Activated T-helper 2 cell treated with anti-CD3 and anti-CD28 coated beads, Interferon-gamma antibody, Interleukin-2, Interleukin-4, amounts not matched to agents 10 μg/mL and 5 μg/mL and 100 μg/mL, durations not matched to agents 14 hours and 24 hours and 36 hours (primary cell): ENCODE results near the gene NOTCH4. TPM values are rescaled to one million over a fixed set of nuclear protein-coding genes. Genes with fewer than 3 reads are reported as not detected.

Experiments
- DNase-seq: peaks from one replicate; pipeline ENCODE4 v3.0.0; 2021; ENCODE audit warnings: low spot score
- H3K27ac Mint-ChIP-seq: one replicate; pipeline ENCODE4 v1.8.0; 2021; ENCODE audit warnings: mixed read lengths
- H3K27me3 Mint-ChIP-seq: one replicate; pipeline ENCODE4 v1.8.0; 2021; ENCODE audit warnings: low read depth, mixed read lengths
- H3K36me3 Mint-ChIP-seq: one replicate; pipeline ENCODE4 v1.8.0; 2021; ENCODE audit warnings: low read depth, mixed read lengths
- H3K4me1 Mint-ChIP-seq: one replicate; pipeline ENCODE4 v1.8.0; 2021; ENCODE audit warnings: low read depth, mixed read lengths
- H3K4me3 Mint-ChIP-seq: one replicate; pipeline ENCODE4 v1.8.0; 2021; ENCODE audit warnings: low read depth, mild to moderate bottlenecking, moderate library complexity, mixed read lengths
- H3K9me3 Mint-ChIP-seq: one replicate; pipeline ENCODE4 v1.8.0; 2021; ENCODE audit warnings: mixed read lengths
- intact Hi-C: fragments of 100-400 bp; cut with micrococcal nuclease; formaldehyde crosslinking; loops from one replicate; pipeline ENCODE4 v1.15.1; 2023
- total RNA-seq: library from RNA; stranded (reverse); gene quantifications from 2 replicates; pipeline ENCODE4 v1.2.3, GENCODE V29; 2022

Gene NOTCH4
- total RNA-seq, 1 donor from 2014 or later, result 0.52 TPM

- H3K9me3 Mint-ChIP-seq, result no peaks in the 10 kb centered on the region
- no peak overlapping the region for H3K27ac Mint-ChIP-seq
- no peaks in the 10 kb centered on the region for H3K27me3 Mint-ChIP-seq
- no peak for DNase-seq
- intact Hi-C loops, result no loop called here
- H3K36me3 Mint-ChIP-seq, result peaks cover 58% of the 10 kb centered on the region
- H3K4me3 Mint-ChIP-seq, result no peak overlapping the region
- H3K4me1 Mint-ChIP-seq, result peaks cover 37% of the 10 kb centered on the region
Measured at GRCh38 chr6:32181915-32182529, 41.8 kb downstream of the NOTCH4 start.

GRCh38 chr6:32181148-32181702, 42.6 kb downstream of the NOTCH4 start:
- H3K36me3 Mint-ChIP-seq, result peaks cover 50% of the 10 kb centered on the region
- no peak overlapping the region for H3K4me3 Mint-ChIP-seq
- no peaks in the 10 kb centered on the region for H3K9me3 Mint-ChIP-seq
- H3K4me1 Mint-ChIP-seq, result peaks cover 40% of the 10 kb centered on the region
- H3K27me3 Mint-ChIP-seq, result no peaks in the 10 kb centered on the region
- intact Hi-C loops, result no loop called here
- no peak for DNase-seq
- H3K27ac Mint-ChIP-seq, result peak overlapping the region; percentile 20

- H3K4me3 Mint-ChIP-seq, result peak overlapping the region; percentile 64
- DNase-seq, result no peak
- peaks cover 41% of the 10 kb centered on the region for H3K36me3 Mint-ChIP-seq
- no peaks in the 10 kb centered on the region for H3K27me3 Mint-ChIP-seq
- no peaks in the 10 kb centered on the region for H3K9me3 Mint-ChIP-seq
- peaks cover 37% of the 10 kb centered on the region for H3K4me1 Mint-ChIP-seq
- intact Hi-C loops, result loop anchor here (5.0 to 10.0 kb wide), 4 partner anchors 223 to 792 kb away; partner anchors contain the start of genes APOM, BAG6, NELFE and SKIC2
- H3K27ac Mint-ChIP-seq, result peak overlapping the region; percentile 9
Measured at GRCh38 chr6:32179766-32180405, 44.0 kb downstream of the NOTCH4 start.

- intact Hi-C loops, result loop anchor here (1.0 to 10.0 kb wide), 6 partner anchors 17 to 794 kb away; partner anchors contain the start of genes APOM, ATF6B, BAG6 and NELFE
- peak overlapping the region; percentile 97 for H3K27ac Mint-ChIP-seq
- peaks cover 39% of the 10 kb centered on the region for H3K36me3 Mint-ChIP-seq
- DNase-seq, result no peak
- peaks cover 46% of the 10 kb centered on the region for H3K4me1 Mint-ChIP-seq
- H3K4me3 Mint-ChIP-seq, result peak overlapping the region; percentile 96
- no peaks in the 10 kb centered on the region for H3K9me3 Mint-ChIP-seq
- H3K27me3 Mint-ChIP-seq, result no peaks in the 10 kb centered on the region
Measured at GRCh38 chr6:32178547-32179440, 45.1 kb downstream of the NOTCH4 start.

GRCh38 chr6:32177788-32178546, 45.9 kb downstream of the NOTCH4 start, which contains the start of gene RNF5:
Gene RNF5, plus strand, starts transcription at chr6:32178405. Its CDS starts 107 bp downstream, at chr6:32178512.
- H3K27me3 Mint-ChIP-seq, result no peaks in the 10 kb centered on the region
- no peaks in the 10 kb centered on the region for H3K9me3 Mint-ChIP-seq
- H3K4me1 Mint-ChIP-seq, result peaks cover 50% of the 10 kb centered on the region
- peaks cover 39% of the 10 kb centered on the region for H3K36me3 Mint-ChIP-seq
- H3K27ac Mint-ChIP-seq, result peak within 1 kb of the TSS; percentile 97
- intact Hi-C loops, result loop anchor here (1.0 to 10.0 kb wide), 6 partner anchors 17 to 794 kb away; partner anchors contain the start of genes APOM, ATF6B, BAG6 and NELFE
- H3K4me3 Mint-ChIP-seq, result peak within 1 kb of the TSS; percentile 96
- peak; percentile 93 for DNase-seq

GRCh38 chr6:32177183-32177787, 46.6 kb downstream of the NOTCH4 start:
- Mint-ChIP-seq H3K27me3 (no peaks in the 10 kb centered on the region), H3K4me1 (peaks cover 54% of the 10 kb centered on the region), H3K4me3 (peak overlapping the region; percentile 96), H3K36me3 (peaks cover 32% of the 10 kb centered on the region), H3K9me3 (no peaks in the 10 kb centered on the region), H3K27ac (peak overlapping the region; percentile 97)
- no peak for DNase-seq
- intact Hi-C loops, result loop anchor here (5.0 to 10.0 kb wide), 4 partner anchors 220 to 795 kb away; partner anchors contain the start of genes APOM, BAG6, NELFE and SKIC2

- Mint-ChIP-seq H3K9me3 (no peaks in the 10 kb centered on the region), H3K27ac (peak overlapping the region; percentile 97), H3K4me1 (peaks cover 54% of the 10 kb centered on the region), H3K27me3 (no peaks in the 10 kb centered on the region), H3K36me3 (peaks cover 31% of the 10 kb centered on the region), H3K4me3 (peak overlapping the region; percentile 96)
- intact Hi-C loops, result loop anchor here (1.0 to 10.0 kb wide), 5 partner anchors 22 to 796 kb away; partner anchors contain the start of genes APOM, BAG6, NELFE and PPT2
- DNase-seq, result no peak
Measured at GRCh38 chr6:32176476-32177182, 47.2 kb downstream of the NOTCH4 start.

GRCh38 chr6:32175711-32176475, 48.0 kb downstream of the NOTCH4 start, which contains the start of gene AGPAT1:
Gene AGPAT1, minus strand, starts transcription at chr6:32176084. Its CDS starts 4,588 bp downstream, at chr6:32171496.
- intact Hi-C loops, result loop anchor here (1.0 to 10.0 kb wide), 5 partner anchors 22 to 796 kb away; partner anchors contain the start of genes APOM, BAG6, NELFE and PPT2
- Mint-ChIP-seq H3K4me1 (peaks cover 54% of the 10 kb centered on the region), H3K27me3 (no peaks in the 10 kb centered on the region), H3K36me3 (peaks cover 28% of the 10 kb centered on the region), H3K27ac (peak within 1 kb of the TSS; percentile 97), H3K4me3 (peak within 1 kb of the TSS; percentile 96), H3K9me3 (no peaks in the 10 kb centered on the region)
- peak; percentile 95 for DNase-seq

- Mint-ChIP-seq H3K9me3 (no peaks in the 10 kb centered on the region), H3K27ac (no peak overlapping the region), H3K4me1 (peaks cover 48% of the 10 kb centered on the region), H3K36me3 (peaks cover 22% of the 10 kb centered on the region), H3K4me3 (peak overlapping the region; percentile 96), H3K27me3 (no peaks in the 10 kb centered on the region)
- intact Hi-C loops, result loop anchor here (5.0 to 10.0 kb wide), 4 partner anchors 218 to 797 kb away; partner anchors contain the start of genes APOM, BAG6, NELFE and SKIC2
- no peak for DNase-seq
Measured at GRCh38 chr6:32175322-32175710, 48.6 kb downstream of the NOTCH4 start.

- no peaks in the 10 kb centered on the region for H3K27me3 Mint-ChIP-seq
- peak overlapping the region; percentile 64 for H3K4me3 Mint-ChIP-seq
- no peak for DNase-seq
- no peak overlapping the region for H3K27ac Mint-ChIP-seq
- H3K4me1 Mint-ChIP-seq, result peaks cover 43% of the 10 kb centered on the region
- H3K9me3 Mint-ChIP-seq, result no peaks in the 10 kb centered on the region
- H3K36me3 Mint-ChIP-seq, result peaks cover 25% of the 10 kb centered on the region
- intact Hi-C loops, result loop anchor here (10.0 kb wide), 2 partner anchors 340 to 520 kb away; partner anchors contain the start of genes APOM and BAG6
Measured at GRCh38 chr6:32174416-32174815, 49.5 kb downstream of the NOTCH4 start.
